ENCODE measurements around the gene ELMO2. TPM values are rescaled to one million over a fixed set of nuclear protein-coding genes. Genes with fewer than 3 reads are reported as not detected.

Gene ELMO2
- total RNA-seq, 1 donor from 2014 or later = 16.4 TPM

Other genes with a start within 250 kb of the ELMO2 start
- 0.08 TPM for gene CDH22, start 98.1 kb downstream of the ELMO2 start, total RNA-seq
- gene ZNF334, start 106.9 kb upstream of the ELMO2 start, total RNA-seq = 1.9 TPM
- gene OCSTAMP, start 144.0 kb upstream of the ELMO2 start, total RNA-seq = not detected
- 7.1 TPM for gene SLC13A3, start 244.8 kb upstream of the ELMO2 start, total RNA-seq

All from left lobe of liver (tissue), 1 donor.